Transverse colon (tissue), 4 donors: ENCODE results near the gene CREB5. TPM values are rescaled to one million over a fixed set of nuclear protein-coding genes. Genes with fewer than 3 reads are reported as not detected.

Experiments
- DNase-seq: peaks from one replicate; pipeline ENCODE4 v3.0.0-alpha.2; 2019
- H3K27ac ChIP-seq, 4 donors: fragments of 200-600 bp; sonication (generic); 2 replicates each; pipeline ENCODE4 v1.5.1; 2016 to 2018; ENCODE audit warnings: inconsistent platforms in 4 of 4
- H3K27me3 ChIP-seq: fragments of 200-600 bp; sonication (generic); 2 replicates; pipeline ENCODE4 v1.5.1; 2017; ENCODE audit warnings: inconsistent platforms
- H3K36me3 ChIP-seq, 4 donors: fragments of 200-600 bp; sonication (generic); 2 replicates each; pipeline ENCODE4 v1.5.1; 2017 to 2019; ENCODE audit warnings: inconsistent platforms in 4 of 4
- H3K4me1 ChIP-seq, 4 donors: fragments of 200-600 bp; sonication (generic); 2 replicates each; pipeline ENCODE4 v1.5.1; 2017 to 2020; ENCODE audit warnings: inconsistent platforms in 4 of 4
- H3K4me3 ChIP-seq, 4 donors: fragments of 200-600 bp; sonication (generic); 1 replicate in 1 of 4; 2 replicates in 3 of 4; pipeline versions ENCODE4 v1.5.1 to v1.6.1; 2017 to 2019; ENCODE audit warnings: inconsistent platforms in 4 of 4
- H3K9me3 ChIP-seq, 2 donors: fragments of 200-600 bp; sonication (generic); 2 replicates each; pipeline ENCODE4 v1.5.1; 2017 to 2019; ENCODE audit warnings: inconsistent platforms in 2 of 2
- EP300 ChIP-seq: sonication (generic); formaldehyde crosslinking; IDR thresholded peaks from one replicate; pipeline ENCODE4 v1.6.1; 2017; ENCODE audit warnings: antibody characterized with exemption, low read depth
- POLR2A ChIP-seq: fragments of 450-650 bp; IDR thresholded peaks from one replicate; pipeline ENCODE4 v1.6.1; 2016; ENCODE audit warnings: antibody characterized with exemption, mild to moderate bottlenecking, moderate library complexity
- POLR2AphosphoS5 ChIP-seq, 3 donors: sonication (generic); formaldehyde crosslinking; IDR thresholded peaks; one replicate each; pipeline ENCODE4 v1.6.1; 2016; ENCODE audit warnings: antibody characterized with exemption in 3 of 3
- WGBS, 2 donors: methylation state at CpG; one replicate each; pipeline ENCODE4 v1.1.5; 2018; ENCODE audit warnings: low coverage in 1 of 2; 5-methylcytosine and 5-hydroxymethylcytosine counted together
- in situ Hi-C, 4 donors: fragments of 200-750 bp; cut with MboI; loops; one replicate each; pipeline versions ENCODE4 v1.15.0 to v1.15.1; 2017; ENCODE audit warnings: low sequenced_read_pairs in 3 of 4, low pct_ligation_motif_present in 1 of 4, low pct_unique_long_range_greater_than_20kb in 1 of 4
- intact Hi-C: fragments of 100-400 bp; cut with DNase I; formaldehyde crosslinking; loops from one replicate; pipeline ENCODE4 v1.15.1; 2023; ENCODE audit warnings: low total_unique reads
- total RNA-seq, 4 donors: library from RNA; depleted of rRNA; stranded (reverse); fragments of >200 nt; gene quantifications; one replicate each; pipeline ENCODE4 v1.1.0, GENCODE V29; 2016
- TF ChIP-seq, protein P1 (sequence below), 5 experiments: fragments of 200-600 bp in 3 of 5; fragments of 450-650 bp in 2 of 5; sonication (generic) in 3 of 5; IDR thresholded peaks; 1 replicate in 2 of 5; 2 replicates in 3 of 5; pipeline ENCODE4 v1.5.1; 2016 to 2017; ENCODE audit warnings: antibody characterized with exemption in 5 of 5, inconsistent platforms in 3 of 5, mild to moderate bottlenecking in 2 of 5, moderate library complexity in 1 of 5

CREB5 gene
- total RNA-seq, 4 donors from 2014 or later: 3.0 to 12.2 (median 7.0) TPM

- in situ Hi-C loops: no loop called here
- no peaks in the 10 kb centered on the region for H3K9me3 ChIP-seq
These were observed 398.7 kb downstream of the CREB5 start for GRCh38 chr7:28811008-28811407.

GRCh38 chr7:28811701-28812430, 399.5 kb downstream of the CREB5 start:
- DNase-seq: no peak
- TF ChIP-seq POLR2A: no peak
- TF ChIP-seq POLR2AphosphoS5 (IDR thresholded peaks at IDR 0.05): no peak
- TF ChIP-seq EP300: no peak
- TF ChIP-seq, protein P1, sequence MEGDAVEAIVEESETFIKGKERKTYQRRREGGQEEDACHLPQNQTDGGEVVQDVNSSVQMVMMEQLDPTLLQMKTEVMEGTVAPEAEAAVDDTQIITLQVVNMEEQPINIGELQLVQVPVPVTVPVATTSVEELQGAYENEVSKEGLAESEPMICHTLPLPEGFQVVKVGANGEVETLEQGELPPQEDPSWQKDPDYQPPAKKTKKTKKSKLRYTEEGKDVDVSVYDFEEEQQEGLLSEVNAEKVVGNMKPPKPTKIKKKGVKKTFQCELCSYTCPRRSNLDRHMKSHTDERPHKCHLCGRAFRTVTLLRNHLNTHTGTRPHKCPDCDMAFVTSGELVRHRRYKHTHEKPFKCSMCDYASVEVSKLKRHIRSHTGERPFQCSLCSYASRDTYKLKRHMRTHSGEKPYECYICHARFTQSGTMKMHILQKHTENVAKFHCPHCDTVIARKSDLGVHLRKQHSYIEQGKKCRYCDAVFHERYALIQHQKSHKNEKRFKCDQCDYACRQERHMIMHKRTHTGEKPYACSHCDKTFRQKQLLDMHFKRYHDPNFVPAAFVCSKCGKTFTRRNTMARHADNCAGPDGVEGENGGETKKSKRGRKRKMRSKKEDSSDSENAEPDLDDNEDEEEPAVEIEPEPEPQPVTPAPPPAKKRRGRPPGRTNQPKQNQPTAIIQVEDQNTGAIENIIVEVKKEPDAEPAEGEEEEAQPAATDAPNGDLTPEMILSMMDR (IDR thresholded peaks at IDR 0.05): no peak
- 90% methylated on average over 5 of the region's 5 CpGs for WGBS, 2 donors
- Histone ChIP-seq H3K27me3 (no peaks in the 10 kb centered on the region), H3K9me3 (no peaks in the 10 kb centered on the region), H3K36me3 (no peaks in the 10 kb centered on the region), H3K4me3 (no peak overlapping the region), H3K27ac (no peak overlapping the region), H3K4me1 (peaks cover 0 to 7% (median 3%) of the 10 kb centered on the region in 4 donors)
- in situ Hi-C loops: no loop called here
- intact Hi-C loops: no loop called here

More at GRCh38 chr7:28811008-28811407, 398.7 kb downstream of the CREB5 start:
- intact Hi-C loops: no loop called here
- H3K27ac ChIP-seq: no peak overlapping the region
- peaks cover 0 to 7% (median 3%) of the 10 kb centered on the region in 4 donors for H3K4me1 ChIP-seq
- TF ChIP-seq, protein P1 (IDR thresholded peaks at IDR 0.05): no peak
- TF ChIP-seq POLR2A (no peak), POLR2AphosphoS5 (IDR thresholded peaks at IDR 0.05) (no peak)
- H3K4me3 ChIP-seq: no peak overlapping the region
- 84 to 91% methylated on average over 3 of the region's 3 CpGs for WGBS, 2 donors
- no peaks in the 10 kb centered on the region for H3K36me3 ChIP-seq
- H3K27me3 ChIP-seq: no peaks in the 10 kb centered on the region
- DNase-seq: no peak

DNA sequence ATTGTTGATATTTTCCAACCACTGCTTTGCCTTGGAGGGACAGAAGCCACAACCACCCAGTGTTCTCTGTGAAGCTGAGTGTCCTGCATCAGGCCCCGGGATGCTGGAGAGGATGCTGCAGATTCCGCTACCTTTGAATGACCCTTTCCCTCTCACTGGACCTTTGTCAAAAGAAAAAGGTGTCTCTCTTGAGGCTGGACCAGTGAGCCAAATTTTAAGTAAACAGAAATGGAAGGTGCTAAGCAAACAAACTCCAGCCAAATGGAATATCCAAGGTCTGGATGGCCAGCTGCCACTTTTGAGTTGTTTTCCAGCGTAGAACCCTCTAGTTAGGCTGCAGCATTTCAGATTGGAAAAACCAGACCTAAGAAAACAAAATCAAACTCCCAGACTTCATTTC, 400.3 kb downstream of the CREB5 start:
- H3K9me3 ChIP-seq: no peaks in the 10 kb centered on the region
- no peaks in the 10 kb centered on the region for H3K36me3 ChIP-seq
- intact Hi-C loops (no loop called here), in situ Hi-C loops (no loop called here)
- no peaks in the 10 kb centered on the region for H3K27me3 ChIP-seq
- 93 to 95% methylated on average over 2 to 3 of the region's 3 CpGs for WGBS, 2 donors
- H3K4me3 ChIP-seq: no peak overlapping the region
- no peak overlapping the region for H3K27ac ChIP-seq
- no peak for TF ChIP-seq POLR2AphosphoS5 (IDR thresholded peaks at IDR 0.05)
- TF ChIP-seq EP300: no peak
- no peak for TF ChIP-seq POLR2A
- TF ChIP-seq, protein P1 (IDR thresholded peaks at IDR 0.05): no peak
- H3K4me1 ChIP-seq: peaks cover 0 to 7% (median 3%) of the 10 kb centered on the region in 4 donors
- no peak for DNase-seq

DNA sequence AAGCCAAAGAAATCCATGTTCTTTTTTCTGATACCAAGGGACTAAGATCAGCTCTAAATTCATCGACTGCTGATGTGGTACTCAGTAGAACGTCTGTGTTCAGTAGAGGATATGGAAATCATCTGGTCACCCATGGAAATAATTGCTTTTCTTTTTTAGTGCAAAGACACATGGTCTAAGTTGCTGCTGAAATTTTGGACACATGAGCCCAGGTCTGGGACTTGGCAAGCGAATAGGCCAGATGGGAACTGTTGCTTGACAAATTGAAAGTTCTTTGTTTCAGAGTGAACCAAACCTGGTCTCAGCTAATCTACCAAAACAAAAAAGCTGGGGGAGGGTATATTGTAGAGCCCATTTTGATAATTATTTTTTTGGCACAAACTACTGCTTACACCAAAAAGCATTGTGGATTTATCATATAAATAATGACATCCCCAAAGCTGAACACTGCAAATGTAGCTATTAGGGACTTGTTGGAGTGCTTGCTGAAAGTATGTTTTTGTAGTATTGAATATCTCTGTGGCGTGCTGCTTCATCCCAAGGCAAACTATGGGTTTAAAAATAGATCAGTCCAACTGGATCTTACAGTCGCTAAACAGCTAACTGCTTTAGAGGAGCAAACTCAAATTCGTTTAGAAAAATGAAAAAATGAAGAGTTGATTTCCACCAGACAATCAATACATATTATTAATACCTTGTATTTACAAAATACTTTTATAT, 401.1 kb downstream of the CREB5 start:
- peak; percentile 16 for DNase-seq
- H3K4me3 ChIP-seq: no peak overlapping the region
- H3K36me3 ChIP-seq: no peaks in the 10 kb centered on the region
- TF ChIP-seq POLR2AphosphoS5 (IDR thresholded peaks at IDR 0.05) (no peak), EP300 (no peak), POLR2A (no peak)
- TF ChIP-seq, protein P1 (IDR thresholded peaks at IDR 0.05): no peak
- no peaks in the 10 kb centered on the region for H3K27me3 ChIP-seq
- peaks cover 0 to under 1% (median 0%) of the 10 kb centered on the region in 4 donors for H3K4me1 ChIP-seq
- intact Hi-C loops (no loop called here), in situ Hi-C loops (no loop called here)
- no peaks in the 10 kb centered on the region for H3K9me3 ChIP-seq
- WGBS, 2 donors: 75 to 82% methylated on average over 3 to 6 of the region's 6 CpGs
- peak overlapping the region in 1 of 4 donors; percentile 7 for H3K27ac ChIP-seq
